Measurements from ENCODE around the gene DISP3.

DISP3 gene

GRCh38 chr1:11462224-11462923 is 16.6 kb upstream of the DISP3 start:
- DNase-seq, result no peak

DNA sequence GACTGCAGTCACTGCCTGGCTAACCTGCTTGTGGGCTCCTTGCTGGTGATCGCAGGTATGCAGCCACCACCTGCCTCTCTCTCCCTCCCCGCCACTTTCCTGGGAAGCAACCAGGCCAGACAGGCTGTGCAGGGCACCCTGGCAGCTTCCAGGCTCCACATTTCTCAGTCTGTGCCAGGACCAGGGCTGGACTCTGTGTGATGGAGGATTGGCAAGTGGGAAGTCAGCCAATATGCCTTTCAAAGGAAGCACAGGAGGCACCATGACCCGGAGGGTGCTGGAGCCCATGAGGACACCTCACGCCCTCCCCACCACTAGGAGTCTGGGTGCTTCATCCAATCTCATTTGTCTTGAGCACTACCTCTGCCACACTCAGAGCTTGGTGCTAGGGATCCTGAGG is 15.8 kb upstream of the DISP3 start:
- no peak for DNase-seq

DNA sequence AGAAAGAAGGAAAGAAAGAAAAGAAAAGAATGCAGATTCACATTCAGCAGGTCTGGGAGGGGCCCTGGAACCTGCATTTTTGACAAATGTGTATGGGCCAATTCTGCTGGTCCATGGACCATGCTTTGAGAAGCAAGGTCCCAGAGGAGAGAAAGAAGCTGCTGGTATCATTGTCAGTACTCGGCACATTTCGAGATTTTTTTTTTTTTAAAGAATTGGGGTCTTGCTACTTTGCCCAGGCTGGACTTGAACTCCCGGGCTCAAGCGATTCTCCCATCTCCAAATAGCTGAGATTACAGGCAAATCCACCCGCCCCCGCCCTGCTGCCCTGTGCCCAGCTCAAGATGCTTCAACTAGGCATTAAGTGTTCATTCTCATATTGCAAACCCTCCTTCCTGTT is 13.6 kb upstream of the DISP3 start:
- DNase-seq, result no peak

- DNase-seq, result no peak
Observed at GRCh38 chr1:11466416-11466815, 12.5 kb upstream of the DISP3 start.

DNA sequence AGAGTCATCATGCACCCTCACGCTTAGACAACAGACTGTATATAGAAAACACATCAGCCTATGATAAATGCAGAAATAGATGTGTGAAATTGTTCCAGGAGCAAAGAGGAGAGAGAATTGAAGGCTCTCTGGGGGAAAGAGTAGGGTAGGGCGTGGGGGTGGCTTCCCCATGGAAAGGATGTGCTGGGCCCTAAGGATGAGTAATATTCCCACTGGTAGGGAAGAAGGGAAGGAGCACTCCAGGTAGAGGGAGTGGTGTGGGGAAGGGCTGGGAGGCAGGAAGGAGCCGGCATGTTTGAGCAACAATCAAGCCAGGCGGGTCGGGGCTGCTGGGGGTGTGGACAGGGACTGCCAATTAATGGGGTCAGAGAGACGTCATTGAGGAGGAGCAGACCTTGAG is 10.1 kb upstream of the DISP3 start:
- no peak for DNase-seq

GRCh38 chr1:11470912-11471311 is 8.0 kb upstream of the DISP3 start:
- no peak for DNase-seq

- DNase-seq, result no peak
Observed at GRCh38 chr1:11471473-11471872, 7.5 kb upstream of the DISP3 start.

DNA sequence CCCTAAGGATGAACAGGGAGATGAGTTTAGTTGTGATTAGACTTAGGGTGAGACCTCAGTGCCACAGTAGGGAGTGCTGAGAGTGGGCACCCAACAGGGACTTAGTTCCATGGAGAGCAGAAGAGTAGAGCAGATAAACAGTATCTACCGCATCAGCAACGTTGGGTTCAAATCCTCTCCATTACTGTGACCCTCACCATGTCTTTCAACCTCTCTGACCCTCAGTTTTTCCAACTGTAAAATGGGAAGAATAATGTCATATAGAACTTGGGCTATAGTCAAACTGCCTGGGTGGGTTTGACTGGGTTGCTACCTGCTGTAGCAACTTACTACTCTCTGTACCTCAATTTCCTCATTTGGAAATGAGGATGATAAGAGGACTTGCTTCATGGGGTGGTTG is 6.7 kb upstream of the DISP3 start:
- no peak for DNase-seq

- no peak for DNase-seq
Observed at GRCh38 chr1:11472741-11473140, 6.2 kb upstream of the DISP3 start.

DNA sequence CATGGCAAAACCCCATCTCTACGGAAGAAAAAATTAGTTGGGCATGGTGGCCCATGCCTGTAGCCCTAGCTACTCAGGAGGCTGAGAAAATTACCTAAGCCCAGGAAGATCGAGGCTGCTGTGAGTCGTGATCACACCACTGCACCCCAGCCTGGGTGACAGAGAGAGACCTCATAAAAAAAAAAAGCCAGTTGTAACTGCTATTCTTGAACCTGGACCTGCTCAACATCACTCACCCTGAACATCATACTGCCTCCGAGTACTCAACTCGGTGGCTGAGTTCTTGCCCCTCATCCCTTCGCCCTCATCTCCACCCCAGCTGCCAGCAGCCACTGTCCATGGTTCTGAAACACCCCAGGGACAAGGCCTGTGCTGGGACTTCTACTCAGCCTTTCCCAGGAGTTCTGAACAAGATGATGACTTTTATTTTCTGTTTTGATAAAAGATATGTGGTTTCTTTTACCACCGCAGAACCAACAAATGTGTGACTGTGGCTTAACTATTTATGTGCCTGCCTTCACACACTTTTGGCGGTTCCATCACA is 5.4 kb upstream of the DISP3 start:
- DNase-seq, result no peak

GRCh38 chr1:11474826-11475225 is 4.1 kb upstream of the DISP3 start:
- no peak for DNase-seq

DNA sequence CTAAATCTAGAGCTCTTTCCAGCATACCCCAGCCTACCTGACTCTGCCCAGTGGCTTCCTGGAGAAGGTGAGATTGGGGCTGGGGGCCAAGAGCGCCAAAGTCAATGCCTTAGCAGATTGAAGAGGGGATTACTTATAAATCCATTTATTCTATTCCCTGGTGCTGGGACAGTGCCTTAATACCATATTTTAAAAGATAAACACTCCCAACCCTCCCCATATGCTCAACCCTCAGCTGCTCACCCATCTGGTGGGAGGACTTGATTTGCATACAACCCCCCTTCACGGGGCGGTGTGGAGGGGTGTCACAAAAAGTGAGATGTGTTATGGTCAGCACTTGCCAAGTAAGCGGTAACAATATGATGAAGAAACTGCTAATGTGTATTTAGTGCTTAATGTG is 3.2 kb upstream of the DISP3 start:
- no peak for DNase-seq

- no peak for DNase-seq
Observed at GRCh38 chr1:11479375-11479979, 522 bp downstream of the DISP3 start.

DNA sequence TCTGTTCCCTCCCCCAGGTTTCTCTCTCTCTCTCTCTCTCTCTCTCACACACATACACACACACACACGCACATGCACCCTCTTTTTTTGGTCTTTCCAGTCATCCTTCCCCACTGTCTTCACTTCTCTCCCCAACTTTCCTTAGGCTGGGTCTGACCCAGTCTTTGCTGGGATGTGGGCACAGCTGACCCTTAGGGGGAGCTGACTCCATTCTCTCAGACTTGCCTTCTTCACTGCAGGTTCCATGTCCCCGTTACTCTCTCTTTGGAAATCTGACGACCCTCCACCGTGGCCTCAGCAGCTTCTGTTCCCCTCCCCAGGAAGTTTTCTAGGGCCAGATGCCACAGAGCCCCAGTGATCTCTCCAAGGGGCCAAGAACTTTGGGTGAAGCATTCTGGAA is 2.1 kb downstream of the DISP3 start:
- no peak for DNase-seq

DNA sequence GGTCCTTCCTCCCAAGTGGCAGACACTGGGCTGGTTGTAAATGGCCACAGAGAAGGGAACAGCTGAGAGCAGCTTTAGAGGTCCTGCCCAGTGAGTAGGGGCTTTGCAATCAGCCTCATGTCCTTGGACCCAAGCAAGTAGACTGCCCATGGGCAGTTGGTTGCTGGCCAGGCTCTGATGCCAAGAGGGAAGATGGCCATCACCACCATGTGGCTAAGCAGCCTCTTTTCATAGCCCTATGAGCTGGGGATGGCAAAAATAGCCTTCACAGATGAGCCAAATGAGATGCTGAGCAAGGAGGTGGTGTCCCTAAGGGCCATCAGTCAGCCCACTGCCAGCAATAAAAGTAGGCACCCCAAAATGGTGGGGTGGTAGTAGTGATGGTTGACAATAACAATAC is 3.2 kb downstream of the DISP3 start:
- DNase-seq, result no peak

DNA sequence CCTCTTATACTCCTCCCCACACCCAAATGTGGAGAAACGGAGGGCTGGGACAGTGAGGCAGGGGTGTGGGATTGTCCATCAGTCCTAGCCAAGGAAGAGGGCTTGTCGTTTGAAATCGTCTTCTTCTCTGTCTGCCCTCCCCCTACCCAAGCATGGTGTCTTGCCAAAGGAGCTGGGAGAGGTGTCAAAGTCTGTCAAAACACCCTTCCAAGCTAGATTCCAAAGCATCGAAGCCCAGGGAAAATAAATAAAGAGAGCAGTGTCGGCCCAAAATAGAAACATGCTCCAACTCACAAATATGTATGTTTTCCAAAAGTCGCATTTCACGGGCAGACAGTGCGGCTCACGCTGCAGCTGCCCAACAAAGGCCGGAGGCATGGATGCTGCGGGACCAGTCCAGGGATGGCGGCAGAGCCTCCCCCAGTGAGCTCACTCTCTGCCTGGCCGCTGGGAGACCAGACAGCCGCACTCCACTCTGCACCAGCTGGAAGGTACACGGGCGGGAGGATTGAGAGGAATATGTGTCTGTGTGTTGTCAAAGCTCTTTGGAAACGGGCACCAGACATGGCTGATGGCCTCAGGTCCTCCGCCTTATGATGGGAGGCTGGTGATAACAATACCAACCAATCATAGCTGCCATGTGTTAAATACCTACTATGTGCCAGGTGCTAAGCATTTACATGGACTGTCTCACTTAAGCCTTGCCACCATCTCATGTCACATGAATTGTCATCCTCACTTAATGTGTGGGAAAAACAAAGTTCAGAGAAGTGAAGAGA is 3.9 kb downstream of the DISP3 start:
- DNase-seq, result no peak

GRCh38 chr1:11483581-11484320 is 4.8 kb downstream of the DISP3 start:
- DNase-seq, result no peak

- DNase-seq, result no peak
Observed at GRCh38 chr1:11484321-11484655, 5.3 kb downstream of the DISP3 start.

DNA sequence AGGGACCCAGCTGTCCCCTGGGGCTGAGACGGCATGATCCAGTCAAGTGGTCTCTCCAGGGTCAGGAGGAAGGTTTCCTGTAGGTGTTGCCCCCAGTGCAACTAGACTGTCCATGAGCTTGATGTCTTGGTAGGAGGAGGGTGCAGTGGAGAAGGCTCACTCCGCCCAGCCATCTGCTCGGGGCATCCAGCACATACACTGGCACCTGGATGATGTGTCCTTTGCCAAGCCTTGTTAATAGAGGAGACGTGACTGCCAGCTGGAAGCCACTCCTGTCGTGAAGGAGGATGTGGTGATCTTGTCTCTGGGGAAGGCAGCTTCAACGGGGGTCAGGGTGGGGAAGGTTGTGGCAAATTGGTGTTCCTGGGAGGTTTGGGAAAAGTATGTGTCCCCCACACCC is 6.2 kb downstream of the DISP3 start:
- DNase-seq, result no peak

DNA sequence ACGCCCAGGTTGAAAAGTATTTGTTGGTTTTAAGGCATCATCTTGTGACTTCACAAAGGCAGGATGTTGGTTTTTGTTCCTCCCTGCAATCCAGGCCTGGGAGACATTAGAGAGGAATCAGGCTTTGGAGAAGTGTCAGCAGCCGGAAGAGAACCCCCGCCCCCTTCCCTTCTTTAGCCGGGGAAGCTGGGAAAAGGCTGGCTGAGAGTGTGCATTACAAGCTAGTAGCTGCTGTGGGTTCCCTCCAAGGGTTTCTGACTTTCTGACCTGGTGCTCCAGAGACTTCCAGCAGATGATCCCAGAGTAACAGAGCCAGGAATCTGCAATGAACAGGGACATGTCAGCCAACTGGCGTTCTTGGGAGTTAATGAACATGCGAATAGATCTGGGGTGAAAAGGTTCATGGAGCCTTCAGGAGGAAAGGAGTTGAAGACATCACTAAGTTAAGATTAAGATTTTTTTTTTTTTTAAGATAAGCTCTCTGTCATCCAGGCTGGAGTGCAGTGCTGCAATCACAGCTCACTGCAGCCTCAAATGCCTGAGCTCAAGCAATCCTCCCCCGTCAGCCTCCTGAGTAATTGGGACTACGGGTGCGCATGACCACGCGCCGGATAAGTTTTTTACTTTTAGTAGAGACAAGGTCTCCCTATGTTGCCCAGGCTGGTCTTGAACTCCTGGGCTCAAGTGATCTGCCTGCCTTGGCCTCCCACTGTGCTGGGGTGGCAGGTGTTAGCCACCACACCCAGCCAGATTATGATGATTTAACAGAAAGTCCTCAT is 7.5 kb downstream of the DISP3 start:
- DNase-seq, result no peak

DNA sequence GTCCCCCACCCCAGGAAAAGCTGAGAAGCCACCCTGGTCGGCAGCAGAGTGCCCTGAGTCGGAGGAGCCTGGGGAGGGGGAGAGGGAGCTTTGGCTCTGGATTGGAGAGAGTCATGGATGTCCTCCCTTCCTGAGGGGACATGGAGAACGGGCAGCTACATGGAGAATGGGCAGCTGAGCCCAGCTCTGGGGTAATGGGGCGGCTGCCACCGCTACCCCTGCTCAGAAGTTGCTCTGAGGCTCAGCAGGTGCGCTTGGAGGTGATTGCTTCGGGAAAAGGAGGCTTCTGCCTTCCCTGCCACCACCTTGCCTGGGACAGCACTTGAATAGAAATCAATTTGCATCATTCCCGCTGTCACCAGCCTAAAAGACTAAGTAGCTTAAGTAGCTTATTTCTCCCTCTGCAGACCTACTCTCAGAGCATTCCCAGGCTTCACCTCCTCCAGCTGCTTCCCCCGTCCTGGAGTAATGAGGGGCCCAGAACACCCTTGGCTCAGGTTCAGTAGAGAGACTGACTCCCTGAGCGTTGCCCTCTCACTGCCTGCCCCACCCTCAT is 8.3 kb downstream of the DISP3 start:
- no peak for DNase-seq

- no peak for DNase-seq
Observed at GRCh38 chr1:11488201-11488770, 9.3 kb downstream of the DISP3 start.

Measured in activated effector memory CD4-positive, alpha-beta T cell treated with Interleukin-2 at 50 U/mL for 16 hours (primary cell).